Common myeloid progenitor, CD34-positive (primary cell): Measurements from ENCODE around the gene ZFAND3.

ENCODE experiments used
- CTCF ChIA-PET: fragments of 350-600 bp; sonication (Branson Sonifier 250); formaldehyde crosslinking; loops from one replicate; lab custom pipeline; 2021; ENCODE audit warnings: antibody characterized with exemption; lab: Charles Lee
- POLR2A ChIA-PET: fragments of 350-600 bp; sonication (Branson Sonifier 250); formaldehyde crosslinking; loops from one replicate; lab custom pipeline; 2021; ENCODE audit warnings: antibody characterized with exemption; lab: Charles Lee
- DNase-seq, 3 donors: peaks; one replicate each; pipeline versions ENCODE4 v3.0.0 to v3.0.0-alpha.2; 2013
- H3K27ac ChIP-seq, 2 experiments: 1 replicate in 1 of 2; 2 replicates in 1 of 2; pipeline ENCODE4 v1.7.0; 2013; ENCODE audit warnings: inconsistent platforms in 2 of 2, low read length in 2 of 2, mild to moderate bottlenecking in 2 of 2, low read depth in 1 of 2, moderate library complexity in 1 of 2; ENCODE audit not compliant: severe bottlenecking in 2 of 2, insufficient read depth in 1 of 2, poor library complexity in 1 of 2
- H3K27me3 ChIP-seq, 5 experiments: replicated peaks in 2 of 5; 1 replicate in 3 of 5; 2 replicates in 2 of 5; pipeline versions ENCODE4 v1.6.1 to v1.7.0; 2013; ENCODE audit warnings: low read length in 4 of 5, mild to moderate bottlenecking in 2 of 5, moderate library complexity in 2 of 5, inconsistent platforms in 1 of 5; ENCODE audit not compliant: insufficient read depth in 5 of 5, control insufficient read depth in 4 of 5
- H3K36me3 ChIP-seq, 4 experiments: 1 replicate in 2 of 4; 2 replicates in 2 of 4; pipeline versions ENCODE4 v1.6.1 to v1.7.0; 2013; ENCODE audit warnings: low read length in 3 of 4, control low read depth in 1 of 4, mild to moderate bottlenecking in 1 of 4; ENCODE audit not compliant: control insufficient read depth in 4 of 4, insufficient read depth in 4 of 4
- H3K4me1 ChIP-seq, 4 experiments: 1 replicate in 3 of 4; 2 replicates in 1 of 4; pipeline versions ENCODE4 v1.6.1 to v1.7.1; 2013; ENCODE audit warnings: low read length in 3 of 4, mild to moderate bottlenecking in 3 of 4, control low read depth in 1 of 4, inconsistent platforms in 1 of 4, moderate library complexity in 1 of 4; ENCODE audit not compliant: control insufficient read depth in 4 of 4, insufficient read depth in 4 of 4; ENCODE audit errors: control extremely low read depth in 1 of 4
- H3K4me3 ChIP-seq, 7 experiments: 1 replicate in 4 of 7; 2 replicates in 3 of 7; pipeline versions ENCODE4 v1.5.1 to v1.7.0; 2013; ENCODE audit warnings: mild to moderate bottlenecking in 7 of 7, low read length in 6 of 7, moderate library complexity in 6 of 7, inconsistent platforms in 2 of 7, low read depth in 2 of 7, control low read depth in 1 of 7; ENCODE audit not compliant: insufficient read depth in 4 of 7, control insufficient read depth in 1 of 7; ENCODE audit errors: extremely low read depth in 1 of 7
- H3K9me3 ChIP-seq, 5 experiments: 1 replicate in 4 of 5; 2 replicates in 1 of 5; pipeline versions ENCODE4 v1.6.1 to v1.7.1; 2013; ENCODE audit warnings: low read length in 4 of 5, mild to moderate bottlenecking in 2 of 5, inconsistent platforms in 1 of 5, low read depth in 1 of 5, moderate library complexity in 1 of 5; ENCODE audit not compliant: control insufficient read depth in 4 of 5, insufficient read depth in 2 of 5; ENCODE audit errors: control extremely low read depth in 1 of 5
- WGBS: methylation state at CpG from one replicate; pipeline ENCODE4 v1.1.5; 2013; ENCODE audit not compliant: insufficient coverage; 5-methylcytosine and 5-hydroxymethylcytosine counted together

The ZFAND3 gene

DNA sequence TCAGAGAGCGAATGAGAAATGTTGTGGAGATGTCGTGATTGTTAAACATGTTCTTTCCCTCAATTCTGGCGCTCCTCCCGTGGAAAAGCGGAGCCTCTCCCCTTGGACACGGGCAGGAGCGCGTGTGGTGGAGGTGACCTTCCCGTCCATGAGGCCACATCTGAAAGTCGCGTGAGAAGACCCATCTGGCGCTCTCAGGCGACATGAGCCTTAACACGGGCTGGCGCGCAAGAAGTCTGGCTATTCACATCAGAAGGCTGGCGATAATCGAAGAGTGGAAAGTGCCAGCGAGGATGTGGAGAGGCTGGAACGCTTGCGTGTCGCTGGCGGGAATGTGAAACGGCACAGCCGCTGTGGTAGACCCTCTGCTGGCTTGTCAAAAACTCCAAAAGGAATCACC, 341.3 kb downstream of the ZFAND3 start:
- no peak overlapping the region for H3K4me3 ChIP-seq
- no peaks in the 10 kb centered on the region for H3K27me3 ChIP-seq
- ChIA-PET POLR2A (no interaction called here), CTCF (no interaction called here)
- 97% methylated on average over 24 of the region's 25 CpGs for WGBS
- peaks cover 0 to 2% (median 0%) of the 10 kb centered on the region in 5 experiments for H3K9me3 ChIP-seq
- H3K4me1 ChIP-seq = peaks cover 0 to 4% (median under 1%) of the 10 kb centered on the region in 4 experiments
- H3K36me3 ChIP-seq = peaks cover 0 to 5% (median 0%) of the 10 kb centered on the region in 4 experiments
- no peak overlapping the region for H3K27ac ChIP-seq
- no peak for DNase-seq

- WGBS = 97% methylated on average over 7 of the region's 15 CpGs
- Histone ChIP-seq H3K27ac (no peak overlapping the region), H3K36me3 (peaks cover 0 to 5% (median 0%) of the 10 kb centered on the region in 4 experiments), H3K4me3 (no peak overlapping the region), H3K9me3 (peaks cover 0 to 2% (median 0%) of the 10 kb centered on the region in 5 experiments), H3K4me1 (peaks cover 0 to 4% (median 0%) of the 10 kb centered on the region in 4 experiments), H3K27me3 (no peaks in the 10 kb centered on the region)
- CTCF ChIA-PET = no interaction called here
- no peak for DNase-seq
- POLR2A ChIA-PET = no interaction called here
Observed at GRCh38 chr6:38161331-38161730, 341.8 kb downstream of the ZFAND3 start.

DNA sequence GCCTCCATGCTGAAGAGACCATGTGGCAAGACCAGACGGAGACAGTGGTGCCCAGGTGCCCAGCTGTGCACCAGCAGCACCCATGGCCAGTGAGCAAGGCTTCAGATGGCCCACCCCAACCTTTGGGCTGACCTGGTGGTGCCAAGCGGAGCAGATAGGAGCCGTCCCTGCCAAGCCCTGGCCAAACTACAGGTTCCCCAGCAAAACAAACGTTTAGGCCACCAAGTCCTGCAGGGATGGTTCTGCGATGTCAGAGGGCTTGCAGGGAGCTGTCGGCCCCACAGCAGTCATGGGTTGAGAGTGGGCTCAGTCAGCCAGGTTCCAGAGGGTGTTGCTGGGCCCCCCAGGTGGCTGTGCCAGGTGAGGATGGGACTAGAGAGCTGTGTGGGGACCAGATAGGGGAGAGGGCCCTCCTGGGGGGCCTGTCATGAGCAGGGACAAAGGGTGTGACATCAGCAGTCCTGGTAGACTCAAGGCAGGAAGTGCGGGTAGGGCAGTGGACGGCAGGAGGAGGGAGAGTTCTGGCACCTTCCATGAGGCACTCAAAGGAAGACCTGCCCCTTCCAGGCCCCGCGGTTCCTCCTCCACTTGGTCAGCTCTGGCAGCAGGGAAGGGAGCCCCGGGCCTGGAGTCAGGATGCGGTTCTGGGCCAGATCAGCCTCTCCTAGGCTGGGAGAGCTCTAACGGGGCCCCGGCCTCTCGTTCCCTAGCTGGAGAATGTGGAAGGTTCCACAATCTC, 342.4 kb downstream of the ZFAND3 start:
- WGBS = 98% methylated on average over 6 of the region's 15 CpGs
- H3K36me3 ChIP-seq = peaks cover 0 to 5% (median 0%) of the 10 kb centered on the region in 4 experiments
- H3K27ac ChIP-seq = no peak overlapping the region
- peaks cover 0 to 2% (median 0%) of the 10 kb centered on the region in 5 experiments for H3K9me3 ChIP-seq
- no peak overlapping the region for H3K4me3 ChIP-seq
- no peaks in the 10 kb centered on the region for H3K27me3 ChIP-seq
- POLR2A ChIA-PET = no interaction called here
- CTCF ChIA-PET = no interaction called here
- no peak for DNase-seq
- peaks cover 0 to 4% (median 0%) of the 10 kb centered on the region in 4 experiments for H3K4me1 ChIP-seq

DNA sequence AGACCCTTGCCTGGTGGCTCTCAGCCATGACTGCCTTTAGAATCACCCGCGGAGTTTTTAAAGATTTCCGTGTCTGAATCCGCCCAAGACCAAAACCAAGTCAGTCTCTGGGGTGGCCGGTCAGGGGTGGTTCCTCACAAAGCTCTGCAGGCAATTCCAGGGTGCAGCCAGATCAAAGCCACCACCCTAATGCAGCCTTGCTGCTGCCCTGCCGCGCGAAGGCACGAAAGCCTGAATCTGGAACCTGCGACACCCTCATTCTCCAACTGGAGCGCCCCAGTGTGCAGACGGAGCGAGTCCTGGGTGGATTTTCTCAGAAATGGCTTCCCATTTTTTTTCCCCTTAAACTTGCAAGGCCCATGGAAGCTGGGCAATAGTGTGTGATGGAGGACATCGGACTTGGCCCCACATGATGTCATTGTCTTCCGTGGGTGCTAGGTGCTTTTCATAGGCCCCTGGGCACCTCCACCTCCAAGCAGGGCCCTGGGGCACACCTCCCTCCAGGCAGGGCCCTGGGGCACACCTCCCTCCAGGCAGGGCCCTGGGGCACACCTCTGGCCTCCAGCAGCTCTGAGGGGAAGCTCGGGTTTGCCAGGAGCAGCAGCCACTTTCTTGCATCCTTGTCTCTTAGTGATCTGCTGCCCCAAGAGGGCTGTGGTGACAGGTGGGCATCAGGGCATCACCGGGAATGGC, 343.1 kb downstream of the ZFAND3 start:
- Histone ChIP-seq H3K27me3 (no peaks in the 10 kb centered on the region), H3K4me1 (peaks cover 0 to 4% (median 0%) of the 10 kb centered on the region in 4 experiments), H3K27ac (no peak overlapping the region), H3K4me3 (no peak overlapping the region), H3K9me3 (peaks cover 0 to 2% (median 0%) of the 10 kb centered on the region in 5 experiments), H3K36me3 (peaks cover 0 to 5% (median 0%) of the 10 kb centered on the region in 4 experiments)
- WGBS = 99% methylated on average over 16 of the region's 17 CpGs
- ChIA-PET POLR2A (no interaction called here), CTCF (no interaction called here)
- DNase-seq = no peak

DNA sequence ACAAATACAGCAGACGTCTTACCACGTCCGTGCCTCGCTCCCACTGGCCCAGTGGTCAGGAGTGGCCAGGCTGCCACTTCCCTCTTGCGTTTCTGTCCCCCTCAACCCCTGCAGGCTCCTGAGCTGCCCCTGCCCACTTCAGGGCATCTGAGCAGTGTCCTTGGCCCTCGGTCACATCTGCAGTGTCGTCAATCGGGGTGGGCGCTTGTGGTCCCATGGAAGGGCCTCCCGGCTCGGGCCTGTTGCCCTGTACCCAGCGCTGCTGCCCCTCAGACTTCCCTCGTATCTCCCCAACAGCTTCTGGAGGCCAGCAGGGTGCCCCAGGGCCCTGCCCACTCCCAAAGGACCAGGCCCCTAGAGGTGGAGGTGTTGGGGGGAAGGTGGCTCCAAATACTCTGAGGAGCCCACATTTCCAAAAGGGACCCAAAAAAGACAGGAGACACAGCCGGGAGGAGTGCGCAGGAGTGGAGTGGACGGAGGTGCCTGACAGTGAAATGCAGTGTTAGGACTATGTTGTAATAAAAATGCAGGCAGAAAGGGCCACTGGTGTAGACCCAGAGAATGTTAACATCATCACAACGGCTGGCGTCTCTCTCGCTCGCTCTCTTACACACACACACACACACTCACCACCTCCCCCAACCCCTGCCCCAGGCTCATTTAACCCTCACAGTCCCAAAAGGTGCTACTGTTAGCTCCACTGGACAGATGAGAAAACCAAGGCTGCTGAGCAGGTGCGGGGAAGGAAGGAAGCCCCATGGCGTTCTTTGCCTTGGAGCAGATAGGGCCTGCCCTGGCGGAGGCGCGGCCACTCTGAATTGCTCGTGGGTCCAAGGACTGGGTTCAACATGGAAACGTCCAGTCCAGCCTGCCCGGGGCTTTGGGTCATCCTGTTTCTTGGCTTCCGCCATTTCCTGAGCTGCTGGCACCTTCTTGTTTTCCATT, 343.9 kb downstream of the ZFAND3 start:
- no peak overlapping the region for H3K27ac ChIP-seq
- CTCF ChIA-PET = no interaction called here

DNA sequence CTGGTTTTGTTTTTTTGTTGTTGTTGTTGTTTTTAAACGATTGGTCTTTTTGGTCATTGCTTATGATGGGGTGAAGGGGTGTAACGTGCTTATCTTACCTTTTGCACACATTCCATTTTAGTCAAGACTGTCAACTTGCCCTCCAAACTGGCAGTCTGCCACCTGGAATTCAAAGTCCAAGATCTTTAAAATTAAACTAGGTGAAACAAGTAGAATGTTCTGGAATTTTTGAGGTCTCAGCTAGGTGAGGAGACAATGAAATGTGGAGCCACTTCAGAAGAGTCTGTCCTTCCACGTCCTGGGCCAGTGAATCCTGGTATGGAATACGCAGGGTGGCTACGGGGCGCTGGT, 344.6 kb downstream of the ZFAND3 start:
- Histone ChIP-seq H3K27me3 (no peaks in the 10 kb centered on the region), H3K4me1 (peaks cover 0 to 4% (median 0%) of the 10 kb centered on the region in 4 experiments), H3K9me3 (peaks cover 0 to 2% (median 0%) of the 10 kb centered on the region in 5 experiments), H3K36me3 (peaks cover 0 to 5% (median 0%) of the 10 kb centered on the region in 4 experiments), H3K4me3 (no peak overlapping the region), H3K27ac (no peak overlapping the region)
- ChIA-PET CTCF (no interaction called here), POLR2A (no interaction called here)
- no peak for DNase-seq
- WGBS = 100% methylated on average over 4 of the region's 6 CpGs

More for the DNA sequence above, 343.9 kb downstream of the ZFAND3 start:
- Histone ChIP-seq H3K27me3 (no peaks in the 10 kb centered on the region), H3K4me3 (no peak overlapping the region), H3K4me1 (peaks cover 0 to 4% (median 0%) of the 10 kb centered on the region in 4 experiments), H3K9me3 (peaks cover 0 to 2% (median 0%) of the 10 kb centered on the region in 5 experiments), H3K36me3 (peaks cover 0 to 5% (median 0%) of the 10 kb centered on the region in 4 experiments)
- 95% methylated on average over 25 of the region's 29 CpGs for WGBS
- no peak for DNase-seq
- POLR2A ChIA-PET = no interaction called here
